Measurements from ENCODE around the gene KIF2C.

The KIF2C gene

GRCh38 chr1:44775078-44775929 is 35.7 kb downstream of the KIF2C start, which contains the start of gene RPS8:
RPS8 (plus strand) TSS chr1:44775540; CDS start chr1:44775597, 57 bp downstream.
- DNase-seq (ENCODE audit: low read depth in 2 of 2) = peak; percentile 72 to 78

GRCh38 chr1:44775930-44776729 is 36.5 kb downstream of the KIF2C start:
- no peak for DNase-seq (ENCODE audit: low read depth in 2 of 2)

- no peak for DNase-seq (ENCODE audit: low read depth in 2 of 2)
Observed at GRCh38 chr1:44776730-44777068, 37.1 kb downstream of the KIF2C start.

GRCh38 chr1:44777547-44777946 is 37.9 kb downstream of the KIF2C start:
- no peak for DNase-seq (ENCODE audit: low read depth in 2 of 2)

- no peak for DNase-seq (ENCODE audit: low read depth in 2 of 2)
Observed at GRCh38 chr1:44777969-44778635, 38.5 kb downstream of the KIF2C start.

GRCh38 chr1:44778705-44779576 is 39.3 kb downstream of the KIF2C start:
- no peak for DNase-seq (ENCODE audit: low read depth in 2 of 2)

- DNase-seq (ENCODE audit: low read depth in 2 of 2) = no peak
Observed at GRCh38 chr1:44780583-44781121, 41.0 kb downstream of the KIF2C start.

- DNase-seq (ENCODE audit: low read depth in 2 of 2) = no peak
Observed at GRCh38 chr1:44783697-44784093, 44.1 kb downstream of the KIF2C start.

GRCh38 chr1:44784094-44785028 is 44.7 kb downstream of the KIF2C start:
- no peak for DNase-seq (ENCODE audit: low read depth in 2 of 2)

GRCh38 chr1:44785029-44785380 is 45.4 kb downstream of the KIF2C start:
- DNase-seq (ENCODE audit: low read depth in 2 of 2) = no peak

- no peak for DNase-seq (ENCODE audit: low read depth in 2 of 2)
Observed at GRCh38 chr1:44785501-44786137, 46.0 kb downstream of the KIF2C start.

GRCh38 chr1:44786138-44786840 is 46.7 kb downstream of the KIF2C start:
- DNase-seq (ENCODE audit: low read depth in 2 of 2) = peak in 1 of 2 donors; percentile 61

- no peak for DNase-seq (ENCODE audit: low read depth in 2 of 2)
Observed at GRCh38 chr1:44786841-44787426, 47.3 kb downstream of the KIF2C start.

GRCh38 chr1:44787506-44787905 is 47.9 kb downstream of the KIF2C start:
- no peak for DNase-seq (ENCODE audit: low read depth in 2 of 2)

GRCh38 chr1:44788120-44788860 is 48.7 kb downstream of the KIF2C start, which contains the start of gene BEST4:
BEST4 (minus strand) TSS chr1:44788170; CDS start chr1:44787705, 465 bp downstream.
- no peak for DNase-seq (ENCODE audit: low read depth in 2 of 2)

GRCh38 chr1:44790968-44791801 is 51.5 kb downstream of the KIF2C start:
- no peak for DNase-seq (ENCODE audit: low read depth in 2 of 2)

Data from stimulated activated CD4-positive, alpha-beta T cell treated with anti-CD3 and anti-CD28 coated beads, Interleukin-1b, Interleukin-23, amount 100 ng/mL, for 1 hour (primary cell).